ENCODE measurements around the gene CALM3.

GRCh38 chr19:46554161-46554560, 47.0 kb upstream of the CALM3 start:
- TF ChIP-seq POLR2AphosphoS5 (IDR thresholded peaks at IDR 0.05; ENCODE audit: low read depth, low read length) (no peak), REST (IDR thresholded peaks at IDR 0.05; ENCODE audit: insufficient read depth in 1 of 2, low read depth in 2 of 2, low read length in 2 of 2) (no peak), TAF1 (IDR thresholded peaks at IDR 0.05; ENCODE audit: borderline replicate concordance, insufficient read depth, low read length) (no peak), SIN3A (IDR thresholded peaks at IDR 0.05; ENCODE audit: borderline replicate concordance, insufficient read depth, low read length) (no peak), FOXP2 (optimal IDR thresholded peaks at IDR 0.05; ENCODE audit: borderline replicate concordance, extremely low read depth, extremely low read length, insufficient read depth) (no peak)

Data from PFSK-1 (cell line).